NB4 (cell line): Measurements from ENCODE around the gene HAPLN2.

Source experiments
- DNase-seq: peaks from one replicate; pipeline ENCODE4 v3.0.0; 2010; ENCODE audit warnings: low read depth
- H3K4me3 ChIP-seq: one replicate; pipeline ENCODE4 v1.5.1; 2011; ENCODE audit warnings: mild to moderate bottlenecking, low read depth, low read length, moderate library complexity
- CTCF ChIP-seq: IDR thresholded peaks from one replicate; pipeline ENCODE4 v1.5.1; 2012; ENCODE audit warnings: low read depth, low read length
- MAX ChIP-seq: IDR thresholded peaks from 2 replicates; pipeline ENCODE4 v1.6.1; 2011; ENCODE audit warnings: low read depth, low read length
- MYC ChIP-seq: IDR thresholded peaks from 2 replicates; pipeline ENCODE4 v1.6.1; 2011; ENCODE audit warnings: low read depth, low read length
- POLR2A ChIP-seq: IDR thresholded peaks from 2 replicates; pipeline ENCODE4 v1.6.1; 2011; ENCODE audit warnings: mild to moderate bottlenecking; ENCODE audit not compliant: insufficient read length; ENCODE audit errors: extremely low read depth

Gene HAPLN2

GRCh38 chr1:156577550-156577949, 41.7 kb upstream of the HAPLN2 start:
- no peak overlapping the region for H3K4me3 ChIP-seq
- no peak for DNase-seq
- TF ChIP-seq CTCF, result no peak
- TF ChIP-seq MYC, result no peak
- TF ChIP-seq POLR2A, result no peak
- TF ChIP-seq MAX, result no peak

GRCh38 chr1:156578055-156578454, 41.2 kb upstream of the HAPLN2 start:
- TF ChIP-seq CTCF, result no peak
- TF ChIP-seq POLR2A, result no peak
- TF ChIP-seq MYC, result no peak
- TF ChIP-seq MAX, result no peak
- H3K4me3 ChIP-seq, result no peak overlapping the region
- no peak for DNase-seq

GRCh38 chr1:156579472-156579871, 39.7 kb upstream of the HAPLN2 start, which contains the start of gene TTC24:
Gene TTC24 (plus strand): TSS chr1:156579723. CDS start chr1:156581365, 1,642 bp downstream.
- TF ChIP-seq CTCF (no peak), MYC (no peak), POLR2A (no peak), MAX (no peak)
- no peak for DNase-seq

GRCh38 chr1:156581661-156582387, 37.4 kb upstream of the HAPLN2 start:
- TF ChIP-seq MYC (no peak), POLR2A (no peak), MAX (no peak), CTCF (no peak)
- DNase-seq, result no peak
- H3K4me3 ChIP-seq, result no peak overlapping the region

More at GRCh38 chr1:156579472-156579871, 39.7 kb upstream of the HAPLN2 start, which contains the start of gene TTC24:
- H3K4me3 ChIP-seq, result no peak within 1 kb of the TSS

- DNase-seq, result no peak
- H3K4me3 ChIP-seq, result no peak overlapping the region
- TF ChIP-seq MYC (no peak), CTCF (no peak), MAX (no peak), POLR2A (no peak)
Observed at GRCh38 chr1:156582388-156583017, 36.7 kb upstream of the HAPLN2 start.
